HepG2 (cell line): ENCODE data around the gene SPRED2. TPM values are rescaled to one million over a fixed set of nuclear protein-coding genes. Genes with fewer than 3 reads are reported as not detected.

Source experiments
- DBP ChIP-seq: sonication (generic); formaldehyde crosslinking; IDR thresholded peaks from 2 replicates; pipeline ENCODE4 v1.4.0; 2020; ENCODE audit warnings: missing genetic modification reagents; ENCODE audit errors: not compliant biosample characterization
- HMGA1 ChIP-seq: sonication (generic); formaldehyde crosslinking; conservative IDR thresholded peaks from 2 replicates; pipeline ENCODE4 v1.4.0; 2020; ENCODE audit warnings: missing genetic modification reagents
- MEF2D ChIP-seq: sonication (generic); formaldehyde crosslinking; IDR thresholded peaks from 2 replicates; pipeline ENCODE4 v1.5.1; 2020; ENCODE audit warnings: mild to moderate bottlenecking, missing genetic modification reagents
- NCOA2 ChIP-seq: sonication (generic); formaldehyde crosslinking; IDR thresholded peaks from 2 replicates; pipeline ENCODE4 v1.8.0; 2022; ENCODE audit warnings: inconsistent platforms
- PATZ1 ChIP-seq: sonication (generic); formaldehyde crosslinking; IDR thresholded peaks from 2 replicates; pipeline ENCODE4 v1.4.0; 2020; ENCODE audit warnings: missing genetic modification reagents
- PRDM15 ChIP-seq: sonication (generic); formaldehyde crosslinking; IDR thresholded peaks from 2 replicates; pipeline ENCODE4 v1.4.0; 2020; ENCODE audit warnings: missing genetic modification reagents
- STAG1 ChIP-seq: sonication (generic); formaldehyde crosslinking; IDR thresholded peaks from 2 replicates; pipeline ENCODE4 v1.4.0; 2020; ENCODE audit warnings: missing genetic modification reagents
- TBX3 ChIP-seq: fragments of 450-650 bp; IDR thresholded peaks from 2 replicates; pipeline ENCODE4 v1.6.1; 2017; ENCODE audit warnings: antibody characterized with exemption, mild to moderate bottlenecking, inconsistent platforms, borderline replicate concordance
- ZNF34 ChIP-seq: sonication (generic); formaldehyde crosslinking; IDR thresholded peaks from 2 replicates; pipeline ENCODE4 v1.4.0; 2020; ENCODE audit warnings: mild to moderate bottlenecking, missing genetic modification reagents, borderline replicate concordance
- polyA plus RNA-seq, 8 experiments: library from polyadenylated mRNA; depleted of rRNA in 3 of 8; stranded (reverse) in 7 of 8; unstranded in 1 of 8; fragments of >200 nt; fragmentation: Illumina TruSeq in 4 of 8; extraction: Trizol in 4 of 8; gene quantifications; 2 replicates each; pipeline versions ENCODE4 v1.2.1 to v1.2.3, GENCODE V29; 2011 to 2016; ENCODE audit warnings: low read depth in 4 of 8, missing spikeins in 1 of 8, mixed read lengths in 1 of 8; ENCODE audit not compliant: insufficient read depth in 1 of 8
- total RNA-seq, 5 experiments: library from RNA; depleted of rRNA; stranded (reverse); fragments of >200 nt; fragmentation: Illumina TruSeq; extraction: Trizol; gene quantifications; 2 replicates each; pipeline ENCODE4 v1.2.3, GENCODE V29; 2016; ENCODE audit warnings: low read depth in 1 of 5
- TF ChIP-seq, protein P1 (sequence below), 2 experiments: sonication (generic) in 1 of 2; formaldehyde crosslinking in 1 of 2; IDR thresholded peaks; 2 replicates each; pipeline versions ENCODE4 v1.4.0 to v1.6.1; 2016 to 2020; ENCODE audit warnings: borderline replicate concordance in 1 of 2, low read depth in 1 of 2, mild to moderate bottlenecking in 1 of 2, missing genetic modification reagents in 1 of 2
- TF ChIP-seq, protein P2 (sequence below): IDR thresholded peaks from 2 replicates; pipeline ENCODE4 v1.6.1; 2016
- TF ChIP-seq, protein P3 (sequence below): IDR thresholded peaks from 2 replicates; pipeline ENCODE4 v1.6.1; 2016; ENCODE audit warnings: missing compliant biosample characterization, missing genetic modification reagents, borderline replicate concordance

Gene SPRED2
- total and polyA plus RNA-seq, 2 of the 13 experiments (the other 11 are each of a cell fraction or from before 2014, with no cell fraction given): 13.0 to 37.0 TPM

- TF ChIP-seq DBP (CRISPR knock-in tag) (no peak), STAG1 (CRISPR knock-in tag) (peak; percentile 20; the same call in 1 of the 2 replicates), NCOA2 (CRISPR knock-in tag) (peak; percentile 80), MEF2D (CRISPR knock-in tag) (peak; percentile 68; the same call in 1 of the 2 replicates), ZNF34 (peak; percentile 98), PRDM15 (CRISPR knock-in tag) (peak; percentile 99), TBX3 (peak; percentile 26; the same call in 1 of the 2 replicates), PATZ1 (CRISPR knock-in tag) (peak; percentile 99), HMGA1 (no peak)
- TF ChIP-seq, protein P1, sequence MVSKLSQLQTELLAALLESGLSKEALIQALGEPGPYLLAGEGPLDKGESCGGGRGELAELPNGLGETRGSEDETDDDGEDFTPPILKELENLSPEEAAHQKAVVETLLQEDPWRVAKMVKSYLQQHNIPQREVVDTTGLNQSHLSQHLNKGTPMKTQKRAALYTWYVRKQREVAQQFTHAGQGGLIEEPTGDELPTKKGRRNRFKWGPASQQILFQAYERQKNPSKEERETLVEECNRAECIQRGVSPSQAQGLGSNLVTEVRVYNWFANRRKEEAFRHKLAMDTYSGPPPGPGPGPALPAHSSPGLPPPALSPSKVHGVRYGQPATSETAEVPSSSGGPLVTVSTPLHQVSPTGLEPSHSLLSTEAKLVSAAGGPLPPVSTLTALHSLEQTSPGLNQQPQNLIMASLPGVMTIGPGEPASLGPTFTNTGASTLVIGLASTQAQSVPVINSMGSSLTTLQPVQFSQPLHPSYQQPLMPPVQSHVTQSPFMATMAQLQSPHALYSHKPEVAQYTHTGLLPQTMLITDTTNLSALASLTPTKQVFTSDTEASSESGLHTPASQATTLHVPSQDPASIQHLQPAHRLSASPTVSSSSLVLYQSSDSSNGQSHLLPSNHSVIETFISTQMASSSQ (IDR thresholded peaks at IDR 0.05; ENCODE audit: low read depth): 0 out of 2 replicates have a peak, but pooled peaks have one; percentile 21
- TF ChIP-seq, protein P1 (CRISPR knock-in tag; IDR thresholded peaks at IDR 0.05; ENCODE audit: borderline replicate concordance): peak; percentile 84
- TF ChIP-seq, protein P2, sequence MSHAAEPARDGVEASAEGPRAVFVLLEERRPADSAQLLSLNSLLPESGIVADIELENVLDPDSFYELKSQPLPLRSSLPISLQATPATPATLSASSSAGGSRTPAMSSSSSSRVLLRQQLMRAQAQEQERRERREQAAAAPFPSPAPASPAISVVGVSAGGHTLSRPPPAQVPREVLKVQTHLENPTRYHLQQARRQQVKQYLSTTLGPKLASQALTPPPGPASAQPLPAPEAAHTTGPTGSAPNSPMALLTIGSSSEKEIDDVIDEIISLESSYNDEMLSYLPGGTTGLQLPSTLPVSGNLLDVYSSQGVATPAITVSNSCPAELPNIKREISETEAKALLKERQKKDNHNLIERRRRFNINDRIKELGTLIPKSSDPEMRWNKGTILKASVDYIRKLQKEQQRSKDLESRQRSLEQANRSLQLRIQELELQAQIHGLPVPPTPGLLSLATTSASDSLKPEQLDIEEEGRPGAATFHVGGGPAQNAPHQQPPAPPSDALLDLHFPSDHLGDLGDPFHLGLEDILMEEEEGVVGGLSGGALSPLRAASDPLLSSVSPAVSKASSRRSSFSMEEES: peak; percentile 78
- TF ChIP-seq, protein P3, sequence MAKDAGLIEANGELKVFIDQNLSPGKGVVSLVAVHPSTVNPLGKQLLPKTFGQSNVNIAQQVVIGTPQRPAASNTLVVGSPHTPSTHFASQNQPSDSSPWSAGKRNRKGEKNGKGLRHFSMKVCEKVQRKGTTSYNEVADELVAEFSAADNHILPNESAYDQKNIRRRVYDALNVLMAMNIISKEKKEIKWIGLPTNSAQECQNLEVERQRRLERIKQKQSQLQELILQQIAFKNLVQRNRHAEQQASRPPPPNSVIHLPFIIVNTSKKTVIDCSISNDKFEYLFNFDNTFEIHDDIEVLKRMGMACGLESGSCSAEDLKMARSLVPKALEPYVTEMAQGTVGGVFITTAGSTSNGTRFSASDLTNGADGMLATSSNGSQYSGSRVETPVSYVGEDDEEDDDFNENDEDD (CRISPR knock-in tag): peak; percentile 79; the same call in 1 of the 2 replicates
These were observed at the start of gene SPRED2 (continued) for GRCh38 chr2:65432227-65433190.
